H9 (cell line): ENCODE results near the gene CACNA1I. TPM values are rescaled to one million over a fixed set of nuclear protein-coding genes. Genes with fewer than 3 reads are reported as not detected.
A peak's percentile ranks its signal among the peaks of the same experiment; 100 is the strongest.

Source experiments
- DNase-seq: peaks from one replicate; pipeline ENCODE4 v3.0.0-alpha.2; 2017
- H2AFZ ChIP-seq: one replicate; pipeline ENCODE4 v1.6.1; 2013; ENCODE audit warnings: mild to moderate bottlenecking, low read length, control low read depth, moderate library complexity
- H2AK5ac ChIP-seq: 2 replicates; pipeline ENCODE4 v1.6.1; 2013; ENCODE audit warnings: low read length, control low read depth, mixed read lengths; ENCODE audit not compliant: insufficient read length
- H2BK120ac ChIP-seq: one replicate; pipeline ENCODE4 v1.6.1; 2013; ENCODE audit warnings: low read depth, mild to moderate bottlenecking, low read length, control low read depth, inconsistent platforms; ENCODE audit not compliant: poor library complexity, severe bottlenecking
- H2BK12ac ChIP-seq: 2 replicates; pipeline ENCODE4 v1.6.1; 2013; ENCODE audit warnings: low read length, control low read depth, mixed read lengths, low read depth; ENCODE audit not compliant: insufficient read length
- H2BK15ac ChIP-seq: 2 replicates; pipeline ENCODE4 v1.6.1; 2013; ENCODE audit warnings: low read depth, low read length, control low read depth
- H2BK20ac ChIP-seq: one replicate; pipeline ENCODE4 v1.6.1; 2013; ENCODE audit warnings: low read depth, mild to moderate bottlenecking, low read length, control low read depth, inconsistent platforms; ENCODE audit not compliant: poor library complexity, severe bottlenecking
- H2BK5ac ChIP-seq: 2 replicates; pipeline ENCODE4 v1.6.1; 2013; ENCODE audit warnings: low read length, control low read depth, mixed read lengths; ENCODE audit not compliant: insufficient read length
- H3K14ac ChIP-seq: 2 replicates; pipeline ENCODE4 v1.6.1; 2013; ENCODE audit warnings: low read length, control low read depth; ENCODE audit not compliant: insufficient read depth
- H3K18ac ChIP-seq: 2 replicates; pipeline ENCODE4 v1.6.1; 2013; ENCODE audit warnings: low read depth, mild to moderate bottlenecking, mixed read lengths, low read length, control low read depth; ENCODE audit not compliant: insufficient read length
- H3K23ac ChIP-seq: 2 replicates; pipeline ENCODE4 v1.6.1; 2013; ENCODE audit warnings: low read length, control low read depth, mixed read lengths, low read depth; ENCODE audit not compliant: insufficient read length
- H3K23me2 ChIP-seq: 2 replicates; pipeline ENCODE4 v1.6.1; 2013; ENCODE audit warnings: low read depth, mild to moderate bottlenecking, mixed read lengths, low read length, control low read depth; ENCODE audit not compliant: insufficient read length, poor library complexity, severe bottlenecking
- H3K27ac ChIP-seq: 2 replicates; pipeline ENCODE4 v1.5.1; 2013; ENCODE audit warnings: low read length, control low read depth, mixed read lengths, low read depth; ENCODE audit not compliant: insufficient read length
- H3K27me3 ChIP-seq: 2 replicates; pipeline ENCODE4 v1.6.1; 2013; ENCODE audit warnings: low read length, control low read depth, inconsistent platforms; ENCODE audit not compliant: insufficient read depth
- H3K4ac ChIP-seq: 2 replicates; pipeline ENCODE4 v1.6.1; 2013; ENCODE audit warnings: low read depth, mild to moderate bottlenecking, control low read depth, inconsistent platforms, low read length, moderate library complexity
- H3K4me1 ChIP-seq: 2 replicates; pipeline ENCODE4 v1.6.1; 2013; ENCODE audit warnings: low read length, control low read depth, inconsistent platforms; ENCODE audit not compliant: insufficient read depth
- H3K4me2 ChIP-seq: 2 replicates; pipeline ENCODE4 v1.6.1; 2013; ENCODE audit warnings: low read length, control low read depth, mixed read lengths; ENCODE audit not compliant: insufficient read length, insufficient read depth
- H3K56ac ChIP-seq: 2 replicates; pipeline ENCODE4 v1.6.1; 2013; ENCODE audit warnings: low read depth, mild to moderate bottlenecking, mixed read lengths, low read length, control low read depth; ENCODE audit not compliant: insufficient read length
- H3K79me1 ChIP-seq: 2 replicates; pipeline ENCODE4 v1.6.1; 2013; ENCODE audit warnings: low read depth, mild to moderate bottlenecking, moderate library complexity, low read length, control low read depth, inconsistent platforms; ENCODE audit not compliant: insufficient read depth, poor library complexity, severe bottlenecking
- H3K79me2 ChIP-seq: 2 replicates; pipeline ENCODE4 v1.6.1; 2013; ENCODE audit warnings: low read length, control low read depth, inconsistent platforms; ENCODE audit not compliant: insufficient read depth
- H3K9ac ChIP-seq: 2 replicates; pipeline ENCODE4 v1.6.1; 2013; ENCODE audit warnings: low read length, control low read depth, mixed read lengths; ENCODE audit not compliant: insufficient read length; ENCODE audit errors: extremely low read depth
- H3K9me3 ChIP-seq: one replicate; pipeline ENCODE4 v1.6.1; 2013; ENCODE audit warnings: low read depth, low read length, inconsistent platforms; ENCODE audit not compliant: control insufficient read depth
- H3T11ph ChIP-seq: one replicate; pipeline ENCODE4 v1.6.1; 2013; ENCODE audit warnings: mild to moderate bottlenecking, low read length, control low read depth, inconsistent platforms
- H4K20me1 ChIP-seq: one replicate; pipeline ENCODE4 v1.6.1; 2013; ENCODE audit not compliant: control insufficient read depth, insufficient read length, insufficient read depth
- H4K5ac ChIP-seq: 2 replicates; pipeline ENCODE4 v1.6.1; 2013; ENCODE audit warnings: low read depth, mild to moderate bottlenecking, mixed read lengths, low read length, control low read depth; ENCODE audit not compliant: insufficient read length
- H4K8ac ChIP-seq: replicated peaks from 2 replicates; pipeline ENCODE4 v1.6.1; 2013; ENCODE audit warnings: low read length, control low read depth, mixed read lengths, low read depth; ENCODE audit not compliant: insufficient read length
- H4K91ac ChIP-seq: 2 replicates; pipeline ENCODE4 v1.6.1; 2013; ENCODE audit warnings: low read depth, mild to moderate bottlenecking, moderate library complexity, mixed read lengths, low read length, control low read depth; ENCODE audit not compliant: insufficient read length
- H3K27ac Mint-ChIP-seq, 3 experiments: 2 replicates in 2 of 3; 3 replicates in 1 of 3; pipeline ENCODE4 v1.8.0; 2020 to 2021; ENCODE audit warnings: mixed read lengths in 3 of 3, mild to moderate bottlenecking in 1 of 3, moderate library complexity in 1 of 3
- H3K27me3 Mint-ChIP-seq: 2 replicates; pipeline ENCODE4 v1.8.0; 2021; ENCODE audit warnings: low read depth, mild to moderate bottlenecking, moderate library complexity, mixed read lengths
- H3K36me3 Mint-ChIP-seq, 3 experiments: 2 replicates in 2 of 3; 3 replicates in 1 of 3; pipeline ENCODE4 v1.8.0; 2020 to 2021; ENCODE audit warnings: low read depth in 3 of 3, mixed read lengths in 3 of 3; ENCODE audit not compliant: insufficient read depth in 1 of 3
- H3K4me1 Mint-ChIP-seq, 2 experiments: 2 replicates each; pipeline ENCODE4 v1.8.0; 2020; ENCODE audit warnings: mixed read lengths in 2 of 2
- H3K4me3 Mint-ChIP-seq, 2 experiments: 2 replicates in 1 of 2; 3 replicates in 1 of 2; pipeline ENCODE4 v1.8.0; 2020 to 2021; ENCODE audit warnings: mild to moderate bottlenecking in 2 of 2, mixed read lengths in 2 of 2, moderate library complexity in 1 of 2
- H3K9me3 Mint-ChIP-seq, 2 experiments: 2 replicates in 1 of 2; 3 replicates in 1 of 2; pipeline ENCODE4 v1.8.0; 2020; ENCODE audit warnings: mild to moderate bottlenecking in 2 of 2, mixed read lengths in 2 of 2, moderate library complexity in 1 of 2
- WGBS: extraction: QIAGEN DNeasy Blood & Tissue Kit; methylation state at CpG from one replicate; pipeline ENCODE4 v1.1.7; 2013; ENCODE audit warnings: missing lambda C conversion rate, low lambda C conversion rate, mixed read lengths; ENCODE audit not compliant: insufficient read length; ENCODE audit errors: extremely low coverage; 5-methylcytosine and 5-hydroxymethylcytosine counted together
- total RNA-seq: library from RNA; stranded (reverse); gene quantifications from 2 replicates; pipeline ENCODE4 v1.2.1, GENCODE V29; 2021
- TF ChIP-seq, protein P1 (sequence below): fragments of 200-600 bp; sonication (generic); conservative IDR thresholded peaks from 3 replicates; pipeline ENCODE4 v1.8.0; 2021; ENCODE audit warnings: antibody characterized with exemption, mild to moderate bottlenecking

Gene CACNA1I
- total RNA-seq, 1 experiment from 2014 or later, result 0.50 TPM

DNA sequence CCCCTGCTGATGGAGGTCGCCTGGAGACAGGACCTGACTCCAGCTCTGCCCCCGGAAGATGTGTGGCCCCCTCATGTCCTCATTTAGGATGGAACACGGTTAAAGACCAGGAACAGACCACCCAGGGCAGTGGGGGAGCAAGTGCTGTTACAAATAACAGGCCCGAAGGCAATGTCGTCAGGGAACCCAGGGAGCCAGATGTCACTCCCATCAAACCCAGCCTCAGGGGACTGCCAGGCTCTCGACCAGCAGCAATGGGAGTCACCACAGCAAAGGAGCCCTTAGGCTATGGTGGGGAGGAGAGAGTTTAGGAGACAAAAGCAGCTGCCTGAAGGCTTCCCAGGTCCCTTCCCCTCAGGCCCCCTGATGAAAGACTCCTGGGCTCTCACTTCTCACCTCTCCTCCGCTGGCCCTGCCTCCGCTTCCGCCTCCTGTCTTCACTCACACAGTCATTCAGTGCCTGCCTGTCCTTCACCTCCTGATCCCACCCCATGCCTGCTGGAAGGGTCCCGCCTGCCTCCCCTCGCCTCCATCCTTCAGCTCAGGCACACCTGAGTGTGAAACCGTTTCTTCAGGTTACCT is 42.4 kb upstream of the CACNA1I start:
- H2AK5ac ChIP-seq, result no peak overlapping the region
- no peak overlapping the region for H2BK15ac ChIP-seq
- H3K4ac ChIP-seq, result no peak overlapping the region
- H3K56ac ChIP-seq, result no peak overlapping the region
- no peak overlapping the region for H3K4me2 ChIP-seq
- H4K20me1 ChIP-seq, result no peaks in the 10 kb centered on the region
- no peaks in the 10 kb centered on the region; a peak in 1 of 5 replicates for H3K9me3 Mint-ChIP-seq
- H4K5ac ChIP-seq, result no peak overlapping the region
- H4K8ac ChIP-seq, result no peak overlapping the region
- no peak overlapping the region for H3K18ac ChIP-seq
- no peak overlapping the region for H2AFZ ChIP-seq
- no peak overlapping the region for H3K23ac ChIP-seq
- H3K79me1 ChIP-seq, result no peaks in the 10 kb centered on the region
- H3K4me1 Mint-ChIP-seq, result peaks cover 37 to 46% of the 10 kb centered on the region in 2 experiments
- no peaks in the 10 kb centered on the region for H3K9me3 ChIP-seq
- no peak for DNase-seq
- no peak overlapping the region for H2BK20ac ChIP-seq
- H2BK12ac ChIP-seq, result no peak overlapping the region
- no peak overlapping the region for H4K91ac ChIP-seq
- no peak overlapping the region for H2BK5ac ChIP-seq
- no peak overlapping the region for H3K14ac ChIP-seq
- H3K4me1 ChIP-seq, result peaks cover 3% of the 10 kb centered on the region; the same call in 1 of the 2 replicates
- no peak overlapping the region for H3T11ph ChIP-seq
- H3K27ac ChIP-seq, result no peak overlapping the region
- no peak overlapping the region; a peak in 1 of 5 replicates for H3K4me3 Mint-ChIP-seq
- H3K79me2 ChIP-seq, result peaks cover 2% of the 10 kb centered on the region; the same call in 1 of the 2 replicates
- no peaks in the 10 kb centered on the region for H3K27me3 Mint-ChIP-seq
- TF ChIP-seq, protein P1, sequence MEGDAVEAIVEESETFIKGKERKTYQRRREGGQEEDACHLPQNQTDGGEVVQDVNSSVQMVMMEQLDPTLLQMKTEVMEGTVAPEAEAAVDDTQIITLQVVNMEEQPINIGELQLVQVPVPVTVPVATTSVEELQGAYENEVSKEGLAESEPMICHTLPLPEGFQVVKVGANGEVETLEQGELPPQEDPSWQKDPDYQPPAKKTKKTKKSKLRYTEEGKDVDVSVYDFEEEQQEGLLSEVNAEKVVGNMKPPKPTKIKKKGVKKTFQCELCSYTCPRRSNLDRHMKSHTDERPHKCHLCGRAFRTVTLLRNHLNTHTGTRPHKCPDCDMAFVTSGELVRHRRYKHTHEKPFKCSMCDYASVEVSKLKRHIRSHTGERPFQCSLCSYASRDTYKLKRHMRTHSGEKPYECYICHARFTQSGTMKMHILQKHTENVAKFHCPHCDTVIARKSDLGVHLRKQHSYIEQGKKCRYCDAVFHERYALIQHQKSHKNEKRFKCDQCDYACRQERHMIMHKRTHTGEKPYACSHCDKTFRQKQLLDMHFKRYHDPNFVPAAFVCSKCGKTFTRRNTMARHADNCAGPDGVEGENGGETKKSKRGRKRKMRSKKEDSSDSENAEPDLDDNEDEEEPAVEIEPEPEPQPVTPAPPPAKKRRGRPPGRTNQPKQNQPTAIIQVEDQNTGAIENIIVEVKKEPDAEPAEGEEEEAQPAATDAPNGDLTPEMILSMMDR, result no peak
- H2BK120ac ChIP-seq, result no peak overlapping the region
- no peaks in the 10 kb centered on the region for H3K27me3 ChIP-seq
- peaks cover 6% of the 10 kb centered on the region for H3K23me2 ChIP-seq
- no peak overlapping the region for H3K9ac ChIP-seq
- no CpG with 5 or more reads among the region's 12 CpGs for WGBS
- H3K27ac Mint-ChIP-seq, result peak overlapping the region in 1 of 3 experiments; percentile 44; a peak in 1 of 7 replicates
- peaks cover 11 to 60% (median 49%) of the 10 kb centered on the region in 3 experiments for H3K36me3 Mint-ChIP-seq
